Hindlimb muscle (tissue), 1 donor: ENCODE data around the gene KRTAP6-2. TPM values are rescaled to one million over a fixed set of nuclear protein-coding genes. Genes with fewer than 3 reads are reported as not detected.

Experiments
- DNase-seq: peaks from one replicate; pipeline ENCODE4 v3.0.0-alpha.2; 2013
- polyA plus RNA-seq: library from polyadenylated mRNA; unstranded; fragments of 120-200 nt; gene quantifications from one replicate; pipeline ENCODE4 v1.2.1, GENCODE V29; 2013; ENCODE audit not compliant: insufficient read length

Gene KRTAP6-2
- polyA plus RNA-seq, 1 donor = not detected

- no peak for DNase-seq
These were observed 31.1 kb downstream of the KRTAP6-2 start for GRCh38 chr21:30567617-30568016.

- DNase-seq = no peak
These were observed 35.1 kb downstream of the KRTAP6-2 start for GRCh38 chr21:30563630-30564029.

- no peak for DNase-seq
These were observed 35.6 kb downstream of the KRTAP6-2 start for GRCh38 chr21:30563072-30563471.

- no peak for DNase-seq
These were observed 36.7 kb downstream of the KRTAP6-2 start for GRCh38 chr21:30561957-30562356.

- no peak for DNase-seq
These were observed 37.3 kb downstream of the KRTAP6-2 start, which contains the start of gene KRTAP19-7 for GRCh38 chr21:30561264-30561895. Gene KRTAP19-7 (minus strand): TSS chr21:30561314. CDS start chr21:30561289, 25 bp downstream.

- no peak for DNase-seq
These were observed 43.6 kb downstream of the KRTAP6-2 start for GRCh38 chr21:30555095-30555494.

GRCh38 chr21:30552782-30553181 lies 45.9 kb downstream of the KRTAP6-2 start:
- DNase-seq = no peak

Other genes starting within 250 kb of the KRTAP6-2 start
- not detected for gene KRTAP13-2, start 226.6 kb downstream of the KRTAP6-2 start, polyA plus RNA-seq
- not detected for gene KRTAP13-1, start 202.9 kb downstream of the KRTAP6-2 start, polyA plus RNA-seq
- gene KRTAP13-3, start 173.0 kb downstream of the KRTAP6-2 start, polyA plus RNA-seq = not detected
- not detected for gene KRTAP13-4, start 168.7 kb downstream of the KRTAP6-2 start, polyA plus RNA-seq
- gene KRTAP15-1, start 158.6 kb downstream of the KRTAP6-2 start, polyA plus RNA-seq = not detected
- gene KRTAP19-1, start 118.5 kb downstream of the KRTAP6-2 start, polyA plus RNA-seq = not detected
- not detected for gene KRTAP19-2, start 111.5 kb downstream of the KRTAP6-2 start, polyA plus RNA-seq
- not detected for gene KRTAP19-3, start 106.9 kb downstream of the KRTAP6-2 start, polyA plus RNA-seq
- not detected for gene KRTAP19-4, start 101.7 kb downstream of the KRTAP6-2 start, polyA plus RNA-seq
- gene KRTAP19-5, start 96.8 kb downstream of the KRTAP6-2 start, polyA plus RNA-seq = not detected
- not detected for gene KRTAP19-6, start 57.0 kb downstream of the KRTAP6-2 start, polyA plus RNA-seq
- not detected for gene KRTAP19-7, start 37.6 kb downstream of the KRTAP6-2 start, polyA plus RNA-seq
- not detected for gene KRTAP22-2, start 8.5 kb downstream of the KRTAP6-2 start, polyA plus RNA-seq
- not detected for gene KRTAP6-3, start 6.5 kb downstream of the KRTAP6-2 start, polyA plus RNA-seq
- gene KRTAP22-1, start 2.2 kb upstream of the KRTAP6-2 start, polyA plus RNA-seq = not detected
- gene KRTAP6-1, start 15.0 kb upstream of the KRTAP6-2 start, polyA plus RNA-seq = not detected
- gene KRTAP20-1, start 17.5 kb upstream of the KRTAP6-2 start, polyA plus RNA-seq = not detected
- gene KRTAP20-4, start 21.7 kb upstream of the KRTAP6-2 start, polyA plus RNA-seq = not detected
- gene KRTAP20-2, start 36.3 kb upstream of the KRTAP6-2 start, polyA plus RNA-seq = not detected
- gene KRTAP20-3, start 44.0 kb upstream of the KRTAP6-2 start, polyA plus RNA-seq = not detected
- not detected for gene KRTAP21-3, start 119.9 kb upstream of the KRTAP6-2 start, polyA plus RNA-seq
- not detected for gene KRTAP21-2, start 148.4 kb upstream of the KRTAP6-2 start, polyA plus RNA-seq
- not detected for gene KRTAP21-1, start 156.5 kb upstream of the KRTAP6-2 start, polyA plus RNA-seq
- not detected for gene KRTAP8-1, start 214.4 kb upstream of the KRTAP6-2 start, polyA plus RNA-seq
- not detected for gene KRTAP7-1, start 230.9 kb upstream of the KRTAP6-2 start, polyA plus RNA-seq